WTC11 (cell line): Measurements from ENCODE around the gene RNPEPL1. TPM values are rescaled to one million over a fixed set of nuclear protein-coding genes. Genes with fewer than 3 reads are reported as not detected.
A peak's percentile ranks its signal among the peaks of the same experiment; 100 is the strongest.

Experiments used
- ATAC-seq: fragments of 200-7000 bp; cut with Tn5 transposase; 2 replicates; pipeline ENCODE4 v1.10.0; 2021; ENCODE audit warnings: mild to moderate bottlenecking, moderate library complexity
- CTCF ChIA-PET: fragments of 300-600 bp; sonication (Branson Sonifier 250); formaldehyde crosslinking; loops from one replicate; lab custom pipeline; 2021; ENCODE audit warnings: antibody characterized with exemption; lab: Charles Lee
- POLR2A ChIA-PET: fragments of 350-600 bp; sonication (Branson Sonifier 250); formaldehyde crosslinking; loops from one replicate; lab custom pipeline; 2021; ENCODE audit warnings: antibody characterized with exemption; lab: Charles Lee
- DNase-seq: peaks from one replicate; pipeline ENCODE4 v3.0.0; 2021; ENCODE audit warnings: low spot score
- H3K27ac Mint-ChIP-seq: 2 replicates; pipeline ENCODE4 v1.8.0; 2021; ENCODE audit warnings: mixed read lengths
- H3K27me3 Mint-ChIP-seq: 2 replicates; pipeline ENCODE4 v1.8.0; 2021; ENCODE audit warnings: low read depth, mild to moderate bottlenecking, moderate library complexity, mixed read lengths
- H3K36me3 Mint-ChIP-seq: 2 replicates; pipeline ENCODE4 v1.8.0; 2021; ENCODE audit warnings: mixed read lengths
- H3K4me1 Mint-ChIP-seq: 2 replicates; pipeline ENCODE4 v1.8.0; 2022; ENCODE audit warnings: mixed read lengths
- H3K4me3 Mint-ChIP-seq: 2 replicates; pipeline ENCODE4 v1.8.0; 2021; ENCODE audit warnings: mild to moderate bottlenecking, moderate library complexity, mixed read lengths
- H3K9me3 Mint-ChIP-seq: 2 replicates; pipeline ENCODE4 v1.8.0; 2021; ENCODE audit warnings: mixed read lengths
- ATF3 ChIP-seq: sonication (generic); formaldehyde crosslinking; conservative IDR thresholded peaks from 2 replicates; pipeline ENCODE4 v1.8.1; 2022; ENCODE audit warnings: mild to moderate bottlenecking, missing genetic modification reagents
- CBFB ChIP-seq: sonication (generic); formaldehyde crosslinking; IDR thresholded peaks from 2 replicates; pipeline ENCODE4 v1.8.1; 2022; ENCODE audit warnings: mild to moderate bottlenecking, low read depth, missing genetic modification reagents
- CDX4 ChIP-seq: fragments of 250-450 bp; sonication (Bioruptor Pico); IDR thresholded peaks from 2 replicates; pipeline ENCODE4 v1.9.0; 2021; ENCODE audit warnings: moderate library complexity, mild to moderate bottlenecking, inconsistent platforms, borderline replicate concordance
- E2F5 ChIP-seq: sonication (generic); formaldehyde crosslinking; IDR thresholded peaks from 2 replicates; pipeline ENCODE4 v1.8.1; 2022; ENCODE audit warnings: mild to moderate bottlenecking, moderate library complexity, missing genetic modification reagents
- ESRRA ChIP-seq: sonication (generic); formaldehyde crosslinking; IDR thresholded peaks from 2 replicates; pipeline ENCODE4 v1.8.1; 2022; ENCODE audit warnings: mild to moderate bottlenecking, missing genetic modification reagents, borderline replicate concordance
- FOXJ3 ChIP-seq: sonication (generic); formaldehyde crosslinking; IDR thresholded peaks from 2 replicates; pipeline ENCODE4 v1.9.0; 2021; ENCODE audit warnings: missing genetic modification reagents, mild to moderate bottlenecking, borderline replicate concordance
- GTF2I ChIP-seq: fragments of 250-450 bp; sonication (Bioruptor Pico); conservative IDR thresholded peaks from 2 replicates; pipeline ENCODE4 v1.4.0; 2021; ENCODE audit warnings: mild to moderate bottlenecking
- IRF1 ChIP-seq: sonication (generic); formaldehyde crosslinking; IDR thresholded peaks from 2 replicates; pipeline ENCODE4 v1.8.0; 2023; ENCODE audit warnings: missing genetic modification reagents
- JUN ChIP-seq: sonication (generic); formaldehyde crosslinking; IDR thresholded peaks from 2 replicates; pipeline ENCODE4 v1.8.0; 2023; ENCODE audit warnings: mild to moderate bottlenecking, missing genetic modification reagents
- KAT7 ChIP-seq: sonication (generic); formaldehyde crosslinking; IDR thresholded peaks from 2 replicates; pipeline ENCODE4 v1.8.1; 2023; ENCODE audit warnings: missing genetic modification reagents, mild to moderate bottlenecking, borderline replicate concordance
- OVOL2 ChIP-seq: fragments of 250-450 bp; sonication (Bioruptor Pico); IDR thresholded peaks from 2 replicates; pipeline ENCODE4 v1.9.0; 2021; ENCODE audit warnings: mild to moderate bottlenecking, borderline replicate concordance
- PRDM15 ChIP-seq: sonication (generic); formaldehyde crosslinking; IDR thresholded peaks from 2 replicates; pipeline ENCODE4 v1.8.0; 2022; ENCODE audit warnings: missing genetic modification reagents
- PREB ChIP-seq: sonication (generic); formaldehyde crosslinking; IDR thresholded peaks from 2 replicates; pipeline ENCODE4 v1.8.1; 2022; ENCODE audit warnings: mild to moderate bottlenecking, missing genetic modification reagents, moderate library complexity, borderline replicate concordance
- PRRX2 ChIP-seq: fragments of 250-450 bp; sonication (Bioruptor Pico); IDR thresholded peaks from 2 replicates; pipeline ENCODE4 v1.8.0; 2021; ENCODE audit warnings: mild to moderate bottlenecking
- SMAD3 ChIP-seq: sonication (generic); formaldehyde crosslinking; IDR thresholded peaks from 2 replicates; pipeline ENCODE4 v1.8.0; 2022; ENCODE audit warnings: missing genetic modification reagents, mild to moderate bottlenecking, borderline replicate concordance
- USF1 ChIP-seq: sonication (generic); formaldehyde crosslinking; IDR thresholded peaks from 2 replicates; pipeline ENCODE4 v1.8.0; 2022; ENCODE audit warnings: mild to moderate bottlenecking, missing genetic modification reagents
- ZNF219 ChIP-seq: sonication (generic); formaldehyde crosslinking; IDR thresholded peaks from 2 replicates; pipeline ENCODE4 v1.8.0; 2023; ENCODE audit warnings: missing genetic modification reagents, mild to moderate bottlenecking, borderline replicate concordance
- ZNF232 ChIP-seq: sonication (generic); formaldehyde crosslinking; IDR thresholded peaks from 2 replicates; pipeline ENCODE4 v1.8.0; 2022; ENCODE audit warnings: mild to moderate bottlenecking, missing genetic modification reagents
- ZNF425 ChIP-seq: fragments of 250-450 bp; sonication (Bioruptor Pico); conservative IDR thresholded peaks from 2 replicates; pipeline ENCODE4 v1.9.0; 2021; ENCODE audit warnings: mild to moderate bottlenecking
- ZNF671 ChIP-seq: fragments of 250-450 bp; sonication (Bioruptor Pico); IDR thresholded peaks from 2 replicates; pipeline ENCODE4 v1.8.0; 2021; ENCODE audit warnings: mild to moderate bottlenecking
- ZSCAN18 ChIP-seq: fragments of 250-450 bp; sonication (Bioruptor Pico); IDR thresholded peaks from 2 replicates; pipeline ENCODE4 v2.1.2; 2022; ENCODE audit warnings: mild to moderate bottlenecking, moderate library complexity
- total RNA-seq: library from RNA; stranded (reverse); gene quantifications from 3 replicates; pipeline ENCODE4 v1.2.3, GENCODE V29; 2021

Gene RNPEPL1
- total RNA-seq, 1 experiment from 2014 or later: 18.8 TPM

GRCh38 chr2:240596080-240596460 lies 27.8 kb downstream of the RNPEPL1 start:
- ChIA-PET POLR2A (no interaction called here), CTCF (interaction anchor here (0.6 to 1.1 kb wide), 3 partner anchors 8 to 112 kb away, joined by 3 read pairs; no protein-coding TSS in a partner anchor)
- H3K4me3 Mint-ChIP-seq: no peak overlapping the region
- H3K27ac Mint-ChIP-seq: no peak overlapping the region
- no peaks in the 10 kb centered on the region for H3K27me3 Mint-ChIP-seq
- H3K9me3 Mint-ChIP-seq: no peaks in the 10 kb centered on the region
- ATAC-seq: no peak
- peak; percentile 8 for DNase-seq
- H3K4me1 Mint-ChIP-seq: no peaks in the 10 kb centered on the region
- no peak for TF ChIP-seq ATF3 (CRISPR knock-in tag)
- TF ChIP-seq FOXJ3 (CRISPR knock-in tag): no peak
- TF ChIP-seq PRRX2 (CRISPR knock-in tag): no peak
- no peak for TF ChIP-seq ZNF232 (CRISPR knock-in tag)
- 0 out of 2 replicates have a peak, but pooled peaks cover 2% of the 10 kb centered on the region for H3K36me3 Mint-ChIP-seq

- H3K36me3 Mint-ChIP-seq: 0 out of 2 replicates have a peak, but pooled peaks cover under 1% of the 10 kb centered on the region
- DNase-seq: no peak
- no peak overlapping the region for H3K27ac Mint-ChIP-seq
- H3K27me3 Mint-ChIP-seq: no peaks in the 10 kb centered on the region
- no peak overlapping the region for H3K4me3 Mint-ChIP-seq
- H3K9me3 Mint-ChIP-seq: no peaks in the 10 kb centered on the region
- H3K4me1 Mint-ChIP-seq: no peaks in the 10 kb centered on the region
- ChIA-PET POLR2A (no interaction called here), CTCF (interaction anchor here (0.6 to 1.0 kb wide), 2 partner anchors 30 to 111 kb away, joined by 3 read pairs; no protein-coding TSS in a partner anchor)
- TF ChIP-seq GTF2I (no peak), E2F5 (CRISPR knock-in tag) (no peak), SMAD3 (no peak), PRDM15 (CRISPR knock-in tag) (no peak), CBFB (no peak), JUN (CRISPR knock-in tag) (no peak), ZNF232 (CRISPR knock-in tag) (no peak), ESRRA (CRISPR knock-in tag) (no peak), OVOL2 (CRISPR knock-in tag) (no peak), IRF1 (CRISPR knock-in tag) (no peak), ZNF671 (no peak), PREB (CRISPR knock-in tag) (no peak)
- no peak for ATAC-seq
These were observed 28.2 kb downstream of the RNPEPL1 start for GRCh38 chr2:240596491-240596931.

GRCh38 chr2:240597054-240597418 lies 28.8 kb downstream of the RNPEPL1 start:
- ChIA-PET CTCF (no interaction called here), POLR2A (no interaction called here)
- no peaks in the 10 kb centered on the region for H3K27me3 Mint-ChIP-seq
- DNase-seq (peak; percentile 6), ATAC-seq (no peak)
- no peak overlapping the region for H3K27ac Mint-ChIP-seq
- H3K9me3 Mint-ChIP-seq: no peaks in the 10 kb centered on the region
- no peak overlapping the region for H3K4me3 Mint-ChIP-seq
- no peaks in the 10 kb centered on the region for H3K4me1 Mint-ChIP-seq
- H3K36me3 Mint-ChIP-seq: no peaks in the 10 kb centered on the region
- no peak for TF ChIP-seq CDX4 (CRISPR knock-in tag)
- TF ChIP-seq PRRX2 (CRISPR knock-in tag): no peak
- no peak for TF ChIP-seq ZSCAN18
- TF ChIP-seq ZNF425 (CRISPR knock-in tag): no peak
- TF ChIP-seq ZNF219 (CRISPR knock-in tag): no peak
- TF ChIP-seq USF1 (CRISPR knock-in tag): no peak
- no peak for TF ChIP-seq KAT7 (CRISPR knock-in tag)
